SK-N-SH (cell line): Measurements from ENCODE around the gene POC1B.

Experiments used
- CHD2 ChIP-seq: fragments of 150-350 bp; IDR thresholded peaks from 2 replicates; pipeline ENCODE4 v1.6.1; 2018; ENCODE audit warnings: low read length; ENCODE audit not compliant: partially characterized antibody
- ELF1 ChIP-seq: IDR thresholded peaks from 2 replicates; pipeline ENCODE4 v1.4.0; 2012
- RAD21 ChIP-seq: IDR thresholded peaks from 2 replicates; pipeline ENCODE4 v1.6.1; 2012; ENCODE audit warnings: mild to moderate bottlenecking, low read length
- TAF1 ChIP-seq: IDR thresholded peaks from 2 replicates; pipeline ENCODE4 v1.6.1; 2012; ENCODE audit warnings: low read depth, mild to moderate bottlenecking, low read length, moderate library complexity, borderline replicate concordance
- TF ChIP-seq, protein P1 (sequence below): IDR thresholded peaks from 2 replicates; pipeline ENCODE4 v1.4.0; 2012; ENCODE audit warnings: low read depth, borderline replicate concordance

DNA sequence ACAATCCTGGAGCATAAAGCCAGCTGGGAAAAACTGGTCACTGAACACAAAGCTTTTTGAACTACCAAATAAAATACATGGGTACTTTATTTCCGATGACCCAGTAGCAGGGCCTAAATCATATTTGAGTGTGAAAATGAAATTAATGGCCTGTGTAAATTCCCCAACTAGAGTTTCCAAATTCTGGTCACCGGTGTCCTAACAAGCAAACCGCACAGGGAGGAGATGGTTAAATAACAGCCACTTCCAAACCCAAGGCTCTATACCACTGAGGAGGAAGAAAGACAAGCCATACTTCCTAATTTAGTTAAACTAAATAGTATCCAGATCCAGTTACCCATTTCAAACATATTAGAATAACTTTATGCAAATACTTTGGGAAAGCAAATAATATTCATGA is 133.5 kb downstream of the POC1B start:
- TF ChIP-seq CHD2 (no peak), RAD21 (no peak), TAF1 (no peak), ELF1 (no peak)
- TF ChIP-seq, protein P1, sequence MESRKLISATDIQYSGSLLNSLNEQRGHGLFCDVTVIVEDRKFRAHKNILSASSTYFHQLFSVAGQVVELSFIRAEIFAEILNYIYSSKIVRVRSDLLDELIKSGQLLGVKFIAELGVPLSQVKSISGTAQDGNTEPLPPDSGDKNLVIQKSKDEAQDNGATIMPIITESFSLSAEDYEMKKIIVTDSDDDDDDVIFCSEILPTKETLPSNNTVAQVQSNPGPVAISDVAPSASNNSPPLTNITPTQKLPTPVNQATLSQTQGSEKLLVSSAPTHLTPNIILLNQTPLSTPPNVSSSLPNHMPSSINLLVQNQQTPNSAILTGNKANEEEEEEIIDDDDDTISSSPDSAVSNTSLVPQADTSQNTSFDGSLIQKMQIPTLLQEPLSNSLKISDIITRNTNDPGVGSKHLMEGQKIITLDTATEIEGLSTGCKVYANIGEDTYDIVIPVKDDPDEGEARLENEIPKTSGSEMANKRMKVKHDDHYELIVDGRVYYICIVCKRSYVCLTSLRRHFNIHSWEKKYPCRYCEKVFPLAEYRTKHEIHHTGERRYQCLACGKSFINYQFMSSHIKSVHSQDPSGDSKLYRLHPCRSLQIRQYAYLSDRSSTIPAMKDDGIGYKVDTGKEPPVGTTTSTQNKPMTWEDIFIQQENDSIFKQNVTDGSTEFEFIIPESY = no peak
